ENCODE data around the gene ACCS. TPM values are rescaled to one million over a fixed set of nuclear protein-coding genes. Genes with fewer than 3 reads are reported as not detected.

Gene ACCS
- polyA plus RNA-seq, 1 donor from 2014 or later: not detected

DNA sequence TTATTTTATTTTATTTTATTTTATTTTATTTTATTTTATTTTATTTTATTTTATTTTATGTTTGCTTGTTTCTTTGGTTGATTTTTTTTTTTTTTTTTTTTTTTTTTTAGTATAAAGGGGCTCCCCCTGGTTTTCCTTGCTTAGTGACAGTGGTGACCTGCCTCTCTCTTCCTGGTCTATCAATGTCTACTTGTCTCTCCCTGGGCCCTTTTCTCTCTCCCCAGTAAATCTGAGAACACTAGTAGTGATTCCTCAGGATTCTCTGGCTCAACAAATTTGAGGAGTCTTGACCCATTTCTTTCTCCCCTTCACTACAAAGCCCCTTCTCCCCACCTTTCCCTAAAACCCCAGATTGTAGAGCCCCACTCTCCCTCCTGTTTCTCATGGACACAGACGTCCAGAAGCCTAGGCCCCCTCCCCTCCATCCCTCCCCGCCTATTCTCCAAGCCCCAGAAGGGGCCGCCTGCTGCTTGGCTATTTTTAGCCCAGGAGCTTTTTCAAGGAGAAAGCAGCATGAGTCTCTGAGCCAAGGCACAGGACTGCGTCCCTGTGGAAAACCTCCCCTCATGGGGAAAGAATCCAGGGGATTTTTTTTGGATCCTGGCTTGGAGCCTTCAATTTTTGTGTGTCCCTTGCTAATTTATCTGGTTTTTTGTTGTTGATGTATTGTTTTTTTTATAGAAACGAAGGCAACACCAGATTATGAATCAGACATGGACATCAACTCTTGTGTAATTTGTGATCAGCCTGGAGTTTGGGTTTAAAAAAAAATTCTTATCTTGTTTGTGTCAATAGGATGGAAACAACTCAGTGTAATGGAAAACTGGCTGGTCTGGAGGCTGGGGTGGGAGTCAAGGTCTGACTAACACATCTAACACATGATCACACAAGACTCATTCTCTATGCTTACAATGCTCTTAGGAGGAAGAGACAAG is 35.8 kb upstream of the ACCS start:
- Histone ChIP-seq H3K9me3 (ENCODE audit: low read length) (no peaks in the 10 kb centered on the region), H3F3A (ENCODE audit: insufficient read depth, low read length, poor library complexity, severe bottlenecking) (no peaks in the 10 kb centered on the region), H3K27ac (ENCODE audit: low read length) (peak overlapping the region; percentile 59), H4K20me1 (ENCODE audit: insufficient read depth) (no peaks in the 10 kb centered on the region), H3K79me2 (replicated peaks; ENCODE audit: insufficient read depth, low read length) (no peaks in the 10 kb centered on the region), H3K9me2 (ENCODE audit: insufficient read depth, low read length) (no peaks in the 10 kb centered on the region), H3K27me3 (ENCODE audit: insufficient read depth, low read depth, low read length) (no peaks in the 10 kb centered on the region), H3K9ac (ENCODE audit: low read length) (no peak overlapping the region), H3K4me2 (ENCODE audit: low read length) (no peak overlapping the region), H2AFZ (ENCODE audit: low read depth, low read length) (peak overlapping the region; percentile 14), H3K36me3 (ENCODE audit: insufficient read depth, low read length) (no peaks in the 10 kb centered on the region), H3K4me3 (ENCODE audit: low read length) (no peak overlapping the region)
- TF ChIP-seq EZH2 (IDR thresholded peaks at IDR 0.05; ENCODE audit: borderline replicate concordance, insufficient read depth, low read length, poor library complexity, severe bottlenecking): no peak
- TF ChIP-seq, protein P1, sequence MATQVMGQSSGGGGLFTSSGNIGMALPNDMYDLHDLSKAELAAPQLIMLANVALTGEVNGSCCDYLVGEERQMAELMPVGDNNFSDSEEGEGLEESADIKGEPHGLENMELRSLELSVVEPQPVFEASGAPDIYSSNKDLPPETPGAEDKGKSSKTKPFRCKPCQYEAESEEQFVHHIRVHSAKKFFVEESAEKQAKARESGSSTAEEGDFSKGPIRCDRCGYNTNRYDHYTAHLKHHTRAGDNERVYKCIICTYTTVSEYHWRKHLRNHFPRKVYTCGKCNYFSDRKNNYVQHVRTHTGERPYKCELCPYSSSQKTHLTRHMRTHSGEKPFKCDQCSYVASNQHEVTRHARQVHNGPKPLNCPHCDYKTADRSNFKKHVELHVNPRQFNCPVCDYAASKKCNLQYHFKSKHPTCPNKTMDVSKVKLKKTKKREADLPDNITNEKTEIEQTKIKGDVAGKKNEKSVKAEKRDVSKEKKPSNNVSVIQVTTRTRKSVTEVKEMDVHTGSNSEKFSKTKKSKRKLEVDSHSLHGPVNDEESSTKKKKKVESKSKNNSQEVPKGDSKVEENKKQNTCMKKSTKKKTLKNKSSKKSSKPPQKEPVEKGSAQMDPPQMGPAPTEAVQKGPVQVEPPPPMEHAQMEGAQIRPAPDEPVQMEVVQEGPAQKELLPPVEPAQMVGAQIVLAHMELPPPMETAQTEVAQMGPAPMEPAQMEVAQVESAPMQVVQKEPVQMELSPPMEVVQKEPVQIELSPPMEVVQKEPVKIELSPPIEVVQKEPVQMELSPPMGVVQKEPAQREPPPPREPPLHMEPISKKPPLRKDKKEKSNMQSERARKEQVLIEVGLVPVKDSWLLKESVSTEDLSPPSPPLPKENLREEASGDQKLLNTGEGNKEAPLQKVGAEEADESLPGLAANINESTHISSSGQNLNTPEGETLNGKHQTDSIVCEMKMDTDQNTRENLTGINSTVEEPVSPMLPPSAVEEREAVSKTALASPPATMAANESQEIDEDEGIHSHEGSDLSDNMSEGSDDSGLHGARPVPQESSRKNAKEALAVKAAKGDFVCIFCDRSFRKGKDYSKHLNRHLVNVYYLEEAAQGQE (IDR thresholded peaks at IDR 0.05; ENCODE audit: borderline replicate concordance): peak; percentile 38

DNA sequence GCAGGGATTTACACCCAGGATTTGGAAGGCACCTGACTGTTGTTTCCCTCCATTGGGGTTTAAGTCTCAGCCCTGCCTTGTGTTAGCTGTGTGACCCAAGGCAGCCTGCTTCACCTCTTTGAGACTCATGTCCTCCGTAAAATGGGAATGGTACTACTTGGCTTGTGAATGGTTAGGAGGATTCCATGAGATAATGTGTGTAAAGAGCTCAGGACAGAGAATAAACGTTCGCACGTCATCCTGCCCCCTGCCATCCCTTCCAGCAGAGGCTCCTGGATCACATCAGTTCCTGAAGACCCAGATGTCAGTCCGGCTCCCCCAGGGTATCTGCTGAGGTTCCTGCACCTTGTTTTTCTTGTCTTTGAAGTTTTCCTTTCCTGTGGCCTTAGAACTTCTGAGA is 35.1 kb upstream of the ACCS start:
- H2AFZ ChIP-seq (ENCODE audit: low read depth, low read length): no peak overlapping the region
- H3K4me2 ChIP-seq (ENCODE audit: low read length): no peak overlapping the region
- H3K27me3 ChIP-seq (ENCODE audit: insufficient read depth, low read depth, low read length): no peaks in the 10 kb centered on the region
- no peak for TF ChIP-seq EZH2 (IDR thresholded peaks at IDR 0.05; ENCODE audit: borderline replicate concordance, insufficient read depth, low read length, poor library complexity, severe bottlenecking)
- no peak for TF ChIP-seq EP300 (conservative IDR thresholded peaks at IDR 0.05; ENCODE audit: poor library complexity, severe bottlenecking)
- TF ChIP-seq MXI1 (conservative IDR thresholded peaks at IDR 0.05; ENCODE audit: poor library complexity, severe bottlenecking): no peak
- TF ChIP-seq POLR2AphosphoS5 (IDR thresholded peaks at IDR 0.05): no peak
- TF ChIP-seq RAD21 (conservative IDR thresholded peaks at IDR 0.05): no peak
- TF ChIP-seq, protein P1 (IDR thresholded peaks at IDR 0.05; ENCODE audit: borderline replicate concordance): no peak
- H3F3A ChIP-seq (ENCODE audit: insufficient read depth, low read length, poor library complexity, severe bottlenecking): no peaks in the 10 kb centered on the region
- H3K4me3 ChIP-seq (ENCODE audit: low read length): no peak overlapping the region
- H3K36me3 ChIP-seq (ENCODE audit: insufficient read depth, low read length): no peaks in the 10 kb centered on the region
- peak overlapping the region; percentile 59 for H3K27ac ChIP-seq (ENCODE audit: low read length)
- H4K20me1 ChIP-seq (ENCODE audit: insufficient read depth): no peaks in the 10 kb centered on the region
- H3K9ac ChIP-seq (ENCODE audit: low read length): no peak overlapping the region
- H3K79me2 ChIP-seq (replicated peaks; ENCODE audit: insufficient read depth, low read length): no peaks in the 10 kb centered on the region
- no peaks in the 10 kb centered on the region for H3K9me3 ChIP-seq (ENCODE audit: low read length)
- H3K9me2 ChIP-seq (ENCODE audit: insufficient read depth, low read length): no peaks in the 10 kb centered on the region

All from neural cell (in vitro differentiated cells).